Measurements from ENCODE around the gene PPRC1.
"Not testable (repeated sequence)": the region's sequence is repeated elsewhere in the genome, so short reads cannot be mapped to it uniquely, and the experiment has no call there.

The PPRC1 gene

DNA sequence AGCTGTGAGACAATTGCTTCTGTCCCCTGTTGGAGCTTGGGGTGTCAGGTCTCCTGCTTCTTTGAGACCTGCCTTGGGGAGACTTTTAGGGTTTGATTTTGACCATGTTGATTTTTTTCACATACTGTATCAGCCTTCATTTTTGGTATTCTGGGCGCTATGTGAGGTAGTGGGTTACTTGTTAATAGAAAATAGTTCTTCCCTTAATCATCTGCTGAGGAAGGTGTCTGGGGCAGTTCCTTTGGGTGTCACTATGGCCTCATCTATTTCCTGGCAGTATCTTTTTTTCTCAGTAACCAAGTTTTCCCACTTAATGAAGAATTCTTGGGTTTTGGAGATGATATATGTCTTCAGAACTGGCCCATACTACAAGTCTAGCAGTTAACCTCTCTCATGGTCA is 14.7 kb downstream of the PPRC1 start:
- no peak for DNase-seq

- DNase-seq: no peak
Measured at GRCh38 chr10:102148275-102148674, 15.4 kb downstream of the PPRC1 start.

DNA sequence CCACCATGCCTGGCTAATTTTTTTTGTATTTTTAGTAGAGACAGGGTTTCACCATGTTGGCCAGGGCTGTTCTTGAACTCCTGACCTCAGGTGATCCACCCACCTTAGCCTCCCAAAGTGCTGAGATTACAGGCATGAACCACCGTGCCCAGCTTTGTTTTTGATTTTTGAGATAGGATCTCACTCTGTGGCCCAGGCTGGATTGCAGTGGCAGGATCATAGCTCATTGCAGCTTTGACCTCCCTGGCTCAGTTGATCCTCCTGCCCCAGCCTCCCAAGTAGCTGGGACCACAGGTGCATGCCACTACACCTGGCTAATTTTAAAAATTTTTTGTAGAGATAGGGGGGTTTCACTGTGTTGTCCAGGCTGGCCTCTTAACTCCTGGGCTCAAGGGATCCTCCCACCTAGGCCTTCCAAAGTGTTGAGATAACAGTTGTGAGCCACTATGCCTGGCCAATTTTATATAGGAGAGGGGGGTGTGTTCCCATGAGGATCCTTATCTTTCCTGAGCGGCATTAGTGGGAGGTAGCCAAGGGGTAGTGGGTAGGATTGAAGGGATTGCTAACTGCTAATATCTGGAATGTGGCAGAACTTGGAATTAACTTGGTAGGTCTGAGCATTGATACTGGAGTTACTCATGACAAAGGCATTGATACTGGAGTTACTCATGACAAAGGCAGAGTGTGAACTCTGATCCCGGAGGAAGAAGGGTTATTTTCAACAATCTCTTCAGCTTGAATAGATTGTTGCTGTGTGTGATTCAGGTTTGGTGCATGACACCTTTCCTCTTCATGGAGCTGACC is 18.3 kb downstream of the PPRC1 start:
- no peak for DNase-seq

DNA sequence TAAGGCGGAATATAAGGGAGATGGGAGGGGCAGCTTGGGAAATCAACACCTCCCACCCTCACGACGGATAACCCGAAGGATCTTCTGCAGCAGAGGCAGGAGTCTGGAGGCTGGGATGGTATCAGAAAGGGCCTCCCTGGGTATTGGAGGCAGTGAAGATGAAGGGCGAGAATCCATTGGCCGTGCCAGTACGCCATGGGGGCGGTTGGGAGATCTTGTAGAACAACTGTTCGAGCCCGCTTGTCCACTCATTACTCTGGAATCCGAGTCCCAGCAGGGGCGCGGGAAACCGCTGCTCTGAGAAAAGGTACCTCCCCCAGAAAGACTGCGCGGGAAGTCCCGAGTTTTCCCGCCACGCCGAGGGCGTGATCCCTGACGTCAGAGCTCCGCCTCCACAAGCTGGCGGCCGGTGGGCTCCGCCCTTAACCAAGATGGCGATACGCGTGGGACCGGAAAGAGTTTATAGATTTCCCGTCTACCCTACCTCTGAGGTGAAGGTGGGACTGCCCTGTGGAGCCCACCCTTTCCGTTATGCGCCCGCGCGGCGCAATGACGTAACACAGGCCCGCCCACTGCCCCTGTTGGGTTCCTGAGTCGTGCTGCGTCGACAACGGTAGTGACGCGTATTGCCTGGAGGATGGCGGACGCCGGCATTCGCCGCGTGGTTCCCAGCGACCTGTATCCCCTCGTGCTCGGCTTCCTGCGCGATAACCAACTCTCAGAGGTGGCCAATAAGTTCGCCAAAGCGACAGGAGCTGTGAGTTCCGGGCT is 19.1 kb downstream of the PPRC1 start, which contains the start of gene NOLC1:
Gene NOLC1, plus strand, starts transcription at position 616 of the 771 bp plus-strand sequence. Its CDS starts 22 bp downstream, at position 638.
- DNase-seq: peak; percentile 37

DNA sequence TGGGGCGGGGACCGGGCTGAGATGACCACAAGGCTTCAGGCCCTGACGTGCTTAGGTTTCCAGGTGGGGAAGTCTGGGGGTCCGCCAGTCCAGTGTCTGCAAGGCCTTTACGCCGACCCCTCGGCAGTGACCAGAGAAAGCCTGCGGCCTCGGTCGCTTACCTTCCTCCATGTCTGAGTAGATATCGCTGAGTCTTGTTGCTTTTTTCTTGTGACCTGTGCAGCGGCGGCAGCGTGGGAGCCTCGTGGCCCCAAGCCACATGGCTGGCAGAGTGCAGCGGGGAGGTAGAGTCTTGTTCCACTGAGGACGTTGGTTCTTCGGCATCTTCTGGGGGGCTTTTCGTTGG is 19.7 kb downstream of the PPRC1 start:
- DNase-seq: no peak

- no peak for DNase-seq
Measured at GRCh38 chr10:102153093-102153620, 20.3 kb downstream of the PPRC1 start.

GRCh38 chr10:102154466-102155116 is 21.8 kb downstream of the PPRC1 start:
- no peak for DNase-seq

GRCh38 chr10:102157224-102157623 is 24.4 kb downstream of the PPRC1 start:
- DNase-seq: no peak

DNA sequence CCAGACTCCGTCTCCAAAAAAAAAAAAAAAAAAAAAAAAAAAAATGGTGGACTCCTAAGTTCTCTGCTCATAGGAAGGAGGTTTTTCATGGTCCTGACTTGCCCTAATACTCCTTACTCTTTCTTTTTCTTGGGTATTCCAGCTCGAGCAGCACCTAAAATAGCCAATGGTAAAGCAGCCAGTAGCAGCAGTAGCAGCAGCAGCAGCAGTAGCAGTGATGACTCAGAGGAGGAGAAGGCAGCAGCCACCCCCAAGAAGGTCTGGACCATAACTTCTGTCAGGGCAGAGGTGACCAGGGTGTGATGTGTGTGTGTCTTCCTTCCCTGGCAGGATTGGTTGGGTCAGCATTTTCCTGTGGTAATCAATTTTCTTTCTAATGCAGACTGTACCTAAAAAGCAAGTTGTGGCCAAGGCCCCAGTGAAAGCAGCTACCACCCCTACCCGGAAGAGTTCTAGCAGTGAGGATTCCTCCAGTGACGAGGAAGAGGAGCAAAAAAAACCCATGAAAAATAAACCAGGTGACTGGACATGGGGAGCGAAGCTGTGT is 26.3 kb downstream of the PPRC1 start:
- DNase-seq: no peak

DNA sequence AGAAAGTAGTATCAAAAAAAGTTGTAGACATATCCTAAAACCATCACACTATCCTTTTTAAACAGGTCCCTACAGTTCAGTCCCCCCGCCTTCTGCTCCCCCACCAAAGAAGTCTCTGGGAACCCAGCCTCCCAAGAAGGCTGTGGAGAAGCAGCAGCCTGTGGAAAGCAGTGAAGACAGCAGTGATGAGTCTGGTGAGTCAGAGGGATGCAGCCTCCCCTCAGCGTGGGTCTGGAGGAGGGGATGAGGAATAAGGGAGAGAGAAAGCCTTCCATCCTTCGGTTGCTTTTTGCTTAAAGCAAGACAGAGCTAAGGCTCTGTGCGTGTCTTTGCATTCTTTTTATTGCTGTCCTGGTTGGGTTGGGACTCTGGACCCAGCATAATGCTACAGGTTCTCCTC is 27.0 kb downstream of the PPRC1 start:
- DNase-seq: no peak

GRCh38 chr10:102163342-102163989 is 30.6 kb downstream of the PPRC1 start:
- DNase-seq: no peak

DNA sequence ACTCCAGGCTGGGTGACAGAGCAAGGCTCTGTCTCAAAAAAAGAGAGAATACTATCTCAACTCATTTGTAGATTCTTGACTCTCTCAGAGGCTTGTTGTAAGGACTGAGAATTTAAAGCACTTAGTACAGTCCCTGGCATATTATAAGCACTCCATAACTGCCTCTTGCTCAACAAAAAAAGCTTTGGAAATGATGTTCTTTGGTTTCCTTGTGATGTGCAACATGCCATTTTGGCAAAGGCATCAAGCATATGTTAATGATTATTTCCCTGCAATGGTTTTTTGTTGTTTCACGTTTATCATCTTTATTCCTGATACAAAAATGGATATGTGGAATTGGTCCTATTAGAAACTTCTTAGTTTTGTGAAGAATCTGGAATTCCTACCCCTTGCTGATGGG is 35.0 kb downstream of the PPRC1 start:
- DNase-seq: no peak

GRCh38 chr10:102170602-102171001 is 37.8 kb downstream of the PPRC1 start:
- no peak for DNase-seq

DNA sequence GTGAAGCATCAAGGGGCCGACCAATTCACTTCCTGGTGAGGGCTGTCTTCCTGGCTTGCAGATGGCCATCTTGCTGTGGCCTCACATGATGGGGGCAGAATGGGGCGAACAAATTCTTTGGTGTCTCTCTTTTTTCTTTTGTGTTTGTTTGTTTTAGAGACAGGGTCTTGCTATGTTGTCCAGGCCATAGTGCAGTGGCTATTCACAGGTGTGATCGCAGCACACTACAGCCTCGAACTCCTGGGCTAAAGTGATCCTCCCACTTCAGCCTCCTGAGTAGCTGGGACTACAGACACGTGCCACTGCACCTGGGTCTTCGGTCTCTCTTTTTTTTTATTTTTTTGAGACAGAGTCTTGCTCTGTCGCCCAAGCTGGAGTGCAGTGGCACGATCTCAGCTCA is 39.4 kb downstream of the PPRC1 start:
- DNase-seq: no peak

- no peak for DNase-seq
Measured at GRCh38 chr10:102175415-102175814, 42.6 kb downstream of the PPRC1 start.

- DNase-seq: no peak
Measured at GRCh38 chr10:102184606-102185005, 51.8 kb downstream of the PPRC1 start.

DNA sequence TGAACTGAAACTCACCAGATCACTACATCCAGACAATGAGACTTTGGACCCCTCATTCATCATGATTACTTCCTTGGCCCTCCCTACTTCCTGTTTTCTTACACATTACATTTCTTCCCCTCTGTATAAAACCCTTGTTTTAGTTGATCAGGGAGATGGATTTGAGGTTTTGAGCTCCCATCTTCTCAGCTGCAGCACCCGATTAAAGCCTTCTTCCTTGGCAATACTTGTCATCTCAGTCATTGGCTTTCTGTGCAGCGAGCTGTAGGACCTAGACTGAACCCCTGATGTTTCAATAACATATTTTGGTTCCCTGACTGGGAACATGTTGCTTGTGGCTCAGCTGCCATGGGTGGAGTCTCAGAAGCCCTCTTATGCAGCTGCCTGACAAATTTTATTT is 52.4 kb downstream of the PPRC1 start:
- DNase-seq: no peak

DNA sequence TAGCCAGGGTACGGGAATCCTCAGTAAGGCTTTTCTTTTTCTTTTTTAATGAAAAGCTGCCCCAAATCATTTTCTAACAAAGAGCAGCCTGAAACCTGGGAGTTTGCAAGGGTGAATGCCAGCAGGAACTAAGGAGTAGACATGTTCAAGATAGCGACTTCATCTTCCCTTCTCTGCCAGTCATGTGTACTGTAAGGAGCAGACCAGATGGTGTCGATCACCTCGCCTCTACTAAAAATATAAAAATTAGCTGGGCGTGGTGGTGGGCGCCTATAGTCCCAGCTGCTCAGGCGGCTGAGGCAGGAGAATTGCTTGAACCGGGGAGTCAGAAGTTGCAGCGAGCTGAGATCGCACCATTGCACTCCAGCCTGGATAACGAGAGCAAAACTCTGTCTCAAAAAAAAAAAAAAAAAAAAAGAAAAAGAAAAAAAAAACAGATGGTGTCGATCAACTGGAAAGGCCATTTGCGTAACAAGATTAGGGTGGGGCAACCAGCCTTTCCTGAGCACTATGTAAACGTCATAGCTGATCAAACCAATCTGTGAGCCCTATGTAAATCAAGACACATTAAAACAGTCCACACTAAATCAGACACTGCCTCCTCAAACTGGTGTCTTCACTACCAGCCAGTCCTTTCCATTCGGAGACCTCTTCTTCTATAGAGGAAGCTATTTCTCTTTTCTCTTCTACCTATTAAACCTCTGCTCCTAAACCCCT is 53.1 kb downstream of the PPRC1 start:
- peak; percentile 32 for DNase-seq

GRCh38 chr10:102188298-102188940 is 55.6 kb downstream of the PPRC1 start:
- no peak for DNase-seq

DNA sequence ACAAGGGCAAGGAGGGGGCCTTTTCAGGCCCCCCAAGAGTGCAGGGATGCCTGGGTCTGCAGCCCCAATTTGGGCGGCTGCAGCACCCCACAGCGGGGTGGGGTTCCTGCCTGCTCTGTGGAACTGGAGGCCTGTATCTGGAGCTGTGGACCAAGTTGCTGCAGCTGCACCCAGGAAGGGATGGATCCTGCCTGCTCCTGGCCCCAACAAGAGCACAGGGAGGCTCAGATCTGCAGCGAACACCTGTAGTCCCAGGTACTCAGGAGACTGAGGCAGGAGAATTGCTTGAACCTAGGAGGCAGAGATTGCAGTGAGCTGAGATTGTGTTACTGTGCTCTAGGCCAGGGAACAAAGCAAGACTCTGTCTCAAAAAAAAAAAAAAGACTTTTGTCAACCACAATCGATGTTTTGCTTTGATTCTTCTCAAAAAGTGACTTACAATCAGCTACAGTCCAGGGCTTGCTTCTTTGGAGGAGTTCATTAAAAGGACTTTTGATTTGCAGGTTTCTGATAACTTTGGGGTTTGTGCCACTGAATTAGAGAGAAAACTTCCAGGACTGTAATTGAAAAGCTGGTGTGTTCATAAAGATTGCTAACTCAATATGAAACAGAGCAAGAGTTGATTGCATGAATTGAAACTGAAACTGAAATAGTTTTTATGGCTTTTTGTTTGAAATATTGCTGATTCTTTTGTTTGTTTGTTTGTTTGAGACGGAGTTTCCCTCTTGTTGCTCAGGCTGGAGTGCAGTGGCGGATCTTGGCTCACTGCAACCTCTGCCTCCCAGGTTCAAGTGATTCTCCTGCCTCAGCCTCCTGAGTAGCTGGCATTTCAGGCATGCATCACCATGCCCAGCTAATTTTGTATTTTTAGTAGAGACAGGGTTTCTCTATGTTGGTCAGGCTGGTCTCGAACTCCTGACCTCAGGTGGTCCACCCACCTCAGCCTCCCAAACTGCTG is 56.4 kb downstream of the PPRC1 start:
- DNase-seq: not testable (repeated sequence)
